HEK293T (cell line): Measurements from ENCODE around the gene MAEA.
"Not testable (repeated sequence)": the region's sequence is repeated elsewhere in the genome, so short reads cannot be mapped to it uniquely, and the experiment has no call there.

ENCODE experiments used
- CTCF ChIA-PET: fragments of 350-600 bp; formaldehyde crosslinking; extraction: SDS; loops from one replicate; lab custom pipeline; 2021; ENCODE audit warnings: antibody characterized with exemption, inconsistent platforms; lab: Yijun Ruan, JAX
- POLR2A ChIA-PET: fragments of 350-600 bp; formaldehyde crosslinking; extraction: SDS; loops from one replicate; lab custom pipeline; 2020; ENCODE audit warnings: antibody characterized with exemption, inconsistent platforms; lab: Yijun Ruan, JAX
- DNase-seq: peaks from one replicate; pipeline ENCODE4 v3.0.0; 2012; ENCODE audit warnings: mixed read lengths; ENCODE audit errors: extremely low spot score
- ARNT ChIP-seq: fragments of 450-650 bp; IDR thresholded peaks from 2 replicates; pipeline ENCODE4 v1.6.1; 2017; ENCODE audit warnings: mild to moderate bottlenecking
- BHLHE40 ChIP-seq: fragments of 450-650 bp; IDR thresholded peaks from 2 replicates; pipeline ENCODE4 v1.6.1; 2016; ENCODE audit warnings: mild to moderate bottlenecking, moderate library complexity, borderline replicate concordance
- CTBP1 ChIP-seq: fragments of 450-650 bp; IDR thresholded peaks from 2 replicates; pipeline ENCODE4 v1.6.1; 2016; ENCODE audit warnings: borderline replicate concordance
- ELF4 ChIP-seq: fragments of 450-650 bp; IDR thresholded peaks from 2 replicates; pipeline ENCODE4 v1.6.1; 2017; ENCODE audit warnings: antibody characterized with exemption
- FOXA1 ChIP-seq: fragments of 450-650 bp; IDR thresholded peaks from 2 replicates; pipeline ENCODE4 v1.6.1; 2016; ENCODE audit warnings: mild to moderate bottlenecking
- FOXK2 ChIP-seq: fragments of 450-650 bp; IDR thresholded peaks from 2 replicates; pipeline ENCODE4 v1.6.1; 2016; ENCODE audit warnings: mild to moderate bottlenecking
- FOXM1 ChIP-seq: fragments of 450-650 bp; IDR thresholded peaks from 2 replicates; pipeline ENCODE4 v1.6.1; 2017; ENCODE audit warnings: mild to moderate bottlenecking, borderline replicate concordance
- HDGF ChIP-seq: fragments of 450-650 bp; IDR thresholded peaks from 2 replicates; pipeline ENCODE4 v1.6.1; 2017; ENCODE audit warnings: antibody characterized with exemption, borderline replicate concordance
- L3MBTL2 ChIP-seq: fragments of 450-650 bp; conservative IDR thresholded peaks from 2 replicates; pipeline ENCODE4 v1.6.1; 2016; ENCODE audit warnings: mild to moderate bottlenecking
- LEF1 ChIP-seq: fragments of 450-650 bp; IDR thresholded peaks from 2 replicates; pipeline ENCODE4 v1.6.1; 2017; ENCODE audit warnings: mild to moderate bottlenecking, borderline replicate concordance
- NFRKB ChIP-seq: fragments of 450-650 bp; IDR thresholded peaks from 2 replicates; pipeline ENCODE4 v1.6.1; 2016; ENCODE audit warnings: mild to moderate bottlenecking, moderate library complexity
- SP1 ChIP-seq: fragments of 450-650 bp; IDR thresholded peaks from 2 replicates; pipeline ENCODE4 v1.6.1; 2017
- SUZ12 ChIP-seq: fragments of 450-650 bp; IDR thresholded peaks from 2 replicates; pipeline ENCODE4 v1.6.1; 2016; ENCODE audit warnings: mild to moderate bottlenecking
- TARDBP ChIP-seq: fragments of 450-650 bp; IDR thresholded peaks from 2 replicates; pipeline ENCODE4 v1.6.1; 2016
- ZNF384 ChIP-seq: fragments of 450-650 bp; IDR thresholded peaks from 2 replicates; pipeline ENCODE4 v1.6.1; 2016
- TF ChIP-seq, protein P1 (sequence below): fragments of 450-650 bp; IDR thresholded peaks from 2 replicates; pipeline ENCODE4 v1.6.1; 2016

MAEA gene

DNA sequence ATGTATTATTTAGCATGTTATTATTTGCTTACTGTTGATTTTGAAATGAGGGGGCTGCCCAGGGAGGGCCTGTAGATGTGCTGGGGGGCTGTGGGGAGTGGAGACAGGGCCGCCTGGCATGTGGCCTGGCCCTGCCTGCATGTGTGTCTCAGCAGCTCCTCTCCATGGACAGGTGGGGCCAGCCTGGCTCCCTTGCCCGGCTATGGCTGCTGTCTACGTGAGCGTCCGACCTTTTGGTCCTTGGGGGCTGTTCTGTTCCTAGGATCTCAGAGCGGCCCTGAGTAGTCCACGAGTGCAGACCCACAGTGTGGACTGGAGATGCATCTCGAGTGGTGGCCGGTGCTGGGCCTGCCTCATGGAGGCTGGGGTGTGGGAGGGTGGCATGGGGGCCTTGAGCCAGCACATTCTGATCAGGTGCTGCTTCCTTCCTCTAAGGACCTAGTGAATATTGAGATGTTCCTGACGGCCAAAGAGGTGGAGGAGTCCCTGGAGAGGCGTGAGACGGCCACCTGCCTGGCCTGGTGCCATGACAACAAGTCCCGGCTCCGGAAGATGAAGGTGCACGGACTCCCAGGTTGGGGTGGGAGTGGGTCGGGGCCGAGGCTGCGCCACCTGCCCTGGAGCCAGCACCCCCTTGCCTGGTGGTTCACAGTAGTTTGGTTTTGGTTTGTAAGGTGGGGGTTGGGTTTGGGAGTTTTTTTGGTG, 32.4 kb downstream of the MAEA start:
- POLR2A ChIA-PET, result no interaction called here
- no peak for DNase-seq
- CTCF ChIA-PET, result no interaction called here
- TF ChIP-seq HDGF (no peak), SP1 (no peak), NFRKB (no peak), FOXA1 (no peak)

DNA sequence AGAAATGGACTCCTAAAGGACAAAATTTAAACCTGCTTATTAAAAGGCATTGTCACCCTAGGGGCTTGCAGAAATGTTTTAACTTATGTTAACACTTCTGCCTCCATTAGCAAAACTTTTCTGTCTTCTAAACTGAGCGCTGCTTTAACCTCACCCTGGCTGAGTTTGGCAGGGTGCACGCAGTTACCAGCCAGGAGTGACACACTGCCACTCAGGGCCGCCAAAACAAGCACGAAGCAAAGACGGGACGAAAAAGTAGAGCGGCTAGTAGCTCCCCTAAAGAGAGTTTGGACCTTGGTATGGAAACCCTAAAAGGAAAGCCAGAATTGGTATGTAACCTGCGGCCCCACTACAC, 33.6 kb downstream of the MAEA start:
- DNase-seq, result no peak

DNA sequence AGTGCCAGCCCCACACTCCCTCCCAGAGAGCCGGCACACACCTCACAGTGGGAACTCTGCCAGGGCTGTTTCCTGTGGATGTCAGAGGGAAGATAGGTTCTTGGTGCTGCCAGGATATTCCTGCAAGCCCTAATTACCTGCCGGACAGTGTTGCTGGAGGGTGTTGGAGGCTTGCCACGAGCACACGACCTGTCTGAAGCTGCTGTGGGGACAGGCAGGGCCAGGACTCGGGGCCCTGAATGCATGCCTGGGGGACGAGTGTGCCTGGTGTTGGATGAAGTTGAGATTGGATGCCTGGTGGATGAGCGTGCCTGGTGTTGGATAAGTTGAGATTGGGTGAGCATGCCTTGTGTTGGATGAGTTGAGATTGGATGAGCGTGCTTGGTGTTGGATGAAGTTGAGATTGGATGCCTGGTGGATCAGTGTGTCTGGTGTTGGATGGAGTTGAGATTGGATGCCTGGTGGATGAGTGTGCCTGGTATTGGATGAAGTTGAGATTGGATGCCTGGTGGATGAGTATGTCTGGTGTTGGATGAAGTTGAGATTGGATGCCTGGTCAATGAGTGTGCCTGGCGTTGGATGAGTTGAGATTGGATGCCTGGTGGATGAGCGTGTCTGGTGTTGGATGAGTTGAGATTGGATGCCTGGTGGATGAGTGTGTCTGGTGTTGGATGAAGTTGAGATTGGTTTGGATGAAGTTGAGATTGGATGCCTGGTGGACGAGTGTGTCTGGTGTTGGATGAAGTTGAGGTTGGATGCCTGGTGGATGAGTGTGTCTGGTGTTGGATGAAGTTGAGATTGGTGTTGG, 34.1 kb downstream of the MAEA start:
- no peak for TF ChIP-seq FOXA1
- no peak for TF ChIP-seq NFRKB
- TF ChIP-seq BHLHE40, result no peak
- no peak for TF ChIP-seq ZNF384
- TF ChIP-seq, protein P1, sequence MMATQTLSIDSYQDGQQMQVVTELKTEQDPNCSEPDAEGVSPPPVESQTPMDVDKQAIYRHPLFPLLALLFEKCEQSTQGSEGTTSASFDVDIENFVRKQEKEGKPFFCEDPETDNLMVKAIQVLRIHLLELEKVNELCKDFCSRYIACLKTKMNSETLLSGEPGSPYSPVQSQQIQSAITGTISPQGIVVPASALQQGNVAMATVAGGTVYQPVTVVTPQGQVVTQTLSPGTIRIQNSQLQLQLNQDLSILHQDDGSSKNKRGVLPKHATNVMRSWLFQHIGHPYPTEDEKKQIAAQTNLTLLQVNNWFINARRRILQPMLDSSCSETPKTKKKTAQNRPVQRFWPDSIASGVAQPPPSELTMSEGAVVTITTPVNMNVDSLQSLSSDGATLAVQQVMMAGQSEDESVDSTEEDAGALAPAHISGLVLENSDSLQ, result no peak
- no peak for TF ChIP-seq FOXM1
- TF ChIP-seq L3MBTL2, result no peak
- no peak for TF ChIP-seq TARDBP
- DNase-seq, result no peak
- POLR2A ChIA-PET, result no interaction called here
- CTCF ChIA-PET, result no interaction called here

More for the DNA sequence above, 33.6 kb downstream of the MAEA start:
- ChIA-PET CTCF (no interaction called here), POLR2A (no interaction called here)
- no peak for TF ChIP-seq SP1
- TF ChIP-seq ZNF384, result no peak
- no peak for TF ChIP-seq FOXK2
- no peak for TF ChIP-seq CTBP1
- TF ChIP-seq ELF4, result no peak
- TF ChIP-seq NFRKB, result no peak

DNA sequence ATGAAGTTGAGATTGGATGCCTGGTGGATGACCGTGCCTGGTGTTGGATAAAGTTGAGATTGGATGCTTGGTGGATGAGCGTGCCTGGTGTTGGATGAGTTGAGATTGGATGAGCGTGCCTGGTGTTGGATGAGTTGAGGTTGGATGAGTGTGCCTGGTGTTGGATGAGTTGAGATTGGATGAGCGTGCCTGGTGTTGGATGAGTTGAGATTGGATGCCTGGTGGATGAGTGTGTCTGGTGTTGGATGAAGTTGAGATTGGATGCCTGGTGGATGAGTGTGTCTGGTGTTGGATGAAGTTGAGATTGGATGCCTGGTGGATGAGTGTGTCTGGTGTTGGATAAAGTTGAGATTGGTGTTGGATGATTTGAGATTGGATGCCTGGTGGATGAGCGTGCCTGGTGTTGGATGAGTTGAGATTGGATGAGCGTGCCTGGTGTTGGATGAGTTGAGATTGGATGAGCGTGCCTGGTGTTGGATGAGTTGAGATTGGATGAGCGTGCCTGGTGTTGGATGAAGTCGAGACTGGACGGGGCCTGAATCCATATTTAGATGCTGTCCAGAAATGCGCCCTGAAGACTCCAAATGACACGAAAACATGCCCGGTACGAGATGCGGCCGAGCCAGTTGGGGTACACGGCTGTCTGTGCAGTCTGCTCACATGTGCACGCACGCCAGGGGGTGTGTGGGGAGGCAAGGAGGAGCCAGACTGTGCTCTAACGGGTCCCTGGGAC, 34.9 kb downstream of the MAEA start:
- CTCF ChIA-PET, POLR2A ChIA-PET, DNase-seq: not testable (repeated sequence)

DNA sequence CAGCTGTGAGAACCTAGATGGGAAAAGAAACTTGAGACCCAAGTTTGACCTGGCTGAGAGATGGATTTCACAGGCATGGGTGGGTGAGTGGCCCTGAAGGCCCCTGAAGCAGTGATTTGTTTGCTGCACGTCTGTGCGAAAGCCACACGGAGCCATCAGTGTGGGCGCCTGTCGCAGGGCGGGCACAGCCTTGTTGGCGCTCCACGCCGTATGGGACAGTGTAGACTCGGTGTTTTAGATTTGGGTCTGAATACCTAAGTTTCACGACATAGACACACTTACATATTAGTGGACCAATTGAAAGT, 35.4 kb downstream of the MAEA start:
- TF ChIP-seq FOXM1, result no peak
- TF ChIP-seq FOXK2, result no peak
- no peak for TF ChIP-seq ARNT
- TF ChIP-seq SP1, result no peak
- no peak for TF ChIP-seq ZNF384
- no peak for TF ChIP-seq FOXA1
- no peak for TF ChIP-seq BHLHE40
- TF ChIP-seq SUZ12, result no peak
- no peak for TF ChIP-seq TARDBP
- TF ChIP-seq LEF1, result no peak
- TF ChIP-seq ELF4, result no peak
- CTCF ChIA-PET, result no interaction called here
- POLR2A ChIA-PET, result no interaction called here
- no peak for DNase-seq

DNA sequence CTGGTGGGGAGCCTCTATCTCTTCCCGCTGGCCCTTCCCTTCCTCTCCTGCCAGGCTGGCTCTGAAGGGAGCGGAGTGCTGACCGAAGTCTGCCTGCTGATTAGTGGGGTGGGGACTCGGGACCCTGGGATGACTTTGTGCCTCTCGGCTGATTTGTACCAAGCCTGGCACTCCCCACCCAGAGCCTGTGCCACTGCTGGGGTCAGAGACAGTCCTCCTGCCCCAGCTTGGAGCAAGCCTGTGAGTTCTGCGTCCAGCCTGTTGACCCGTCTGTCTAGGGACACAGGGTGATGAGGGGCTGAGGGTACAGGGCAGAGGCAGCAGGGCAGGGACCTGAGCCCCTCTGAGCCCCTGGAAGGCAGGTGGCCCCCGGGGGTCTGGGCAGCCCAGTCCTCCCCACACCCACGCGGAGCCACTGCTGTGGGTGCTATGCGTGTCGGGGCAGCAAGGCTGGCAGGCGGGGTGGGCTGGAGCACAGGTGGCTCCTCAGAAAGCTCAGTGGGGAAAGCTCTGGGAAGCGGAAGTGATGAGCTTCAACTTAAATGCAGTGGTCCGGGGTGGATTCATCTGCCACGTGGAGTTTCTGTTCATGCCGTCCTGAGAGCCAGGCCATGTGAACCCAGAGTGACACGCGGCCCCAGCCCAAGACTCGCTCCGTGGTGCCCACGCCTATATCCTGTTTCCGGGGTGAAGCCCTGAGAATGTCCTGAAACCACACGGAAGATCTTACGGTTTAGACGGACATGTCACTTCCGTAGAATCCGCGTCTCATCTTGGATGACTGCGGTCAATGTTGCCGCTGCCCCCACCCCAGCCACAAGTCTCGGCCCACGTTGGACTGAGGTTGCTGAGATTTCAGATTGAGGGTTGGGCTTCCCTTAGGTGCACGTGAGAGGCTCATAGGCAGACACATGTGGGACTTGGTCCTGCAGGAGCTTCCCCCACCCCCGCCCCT, 36.3 kb downstream of the MAEA start:
- POLR2A ChIA-PET, result no interaction called here
- CTCF ChIA-PET, result no interaction called here
- no peak for DNase-seq
- TF ChIP-seq L3MBTL2 (no peak), BHLHE40 (no peak), FOXK2 (no peak), FOXA1 (no peak), CTBP1 (no peak), HDGF (no peak), FOXM1 (no peak), ARNT (no peak), TARDBP (no peak), LEF1 (no peak), SP1 (no peak), ELF4 (no peak), NFRKB (no peak), SUZ12 (no peak), ZNF384 (no peak)
- TF ChIP-seq, protein P1, result no peak
